Measurements from ENCODE around the gene GCLC. TPM values are rescaled to one million over a fixed set of nuclear protein-coding genes. Genes with fewer than 3 reads are reported as not detected.

GCLC gene
- total RNA-seq, 1 donor from 2014 or later = 26.0 TPM

DNA sequence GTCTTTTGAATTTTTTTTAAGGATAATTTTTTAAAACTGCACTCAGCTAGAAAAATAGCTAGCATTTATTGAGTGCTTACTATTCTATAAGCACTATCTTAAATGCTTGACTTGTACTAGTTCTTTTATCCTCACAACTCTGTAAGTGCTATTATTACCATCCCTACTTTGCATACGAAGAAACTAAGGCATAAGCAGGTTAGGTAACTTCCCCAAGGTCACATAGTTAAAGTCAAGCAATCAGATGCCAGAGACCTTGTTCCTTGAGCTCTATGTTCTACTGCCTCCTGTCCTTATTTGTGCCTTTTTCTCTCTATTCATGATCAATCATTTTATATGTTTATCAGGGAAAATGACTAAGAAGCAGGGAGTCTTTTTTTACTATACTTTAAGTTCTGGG is 65.0 kb downstream of the GCLC start:
- no peak overlapping the region for H3K27ac Mint-ChIP-seq

DNA sequence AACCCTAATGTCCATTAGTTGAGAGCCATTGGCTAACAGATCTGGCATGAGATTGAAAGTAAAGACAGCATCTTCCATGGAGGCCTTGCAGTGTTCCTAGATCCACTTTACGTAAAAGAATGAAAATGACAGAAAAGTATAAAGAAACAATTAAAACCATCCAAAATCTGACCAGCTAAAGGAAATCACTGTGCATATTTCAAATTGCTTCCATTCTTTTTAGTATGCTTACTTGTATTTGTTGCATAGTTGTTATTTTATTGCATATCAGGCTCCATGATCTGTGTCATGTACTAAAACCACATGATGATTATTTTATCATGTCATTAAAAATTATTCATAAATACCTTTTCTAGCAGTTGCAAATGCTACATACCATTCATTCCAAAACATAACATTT is 67.9 kb downstream of the GCLC start:
- no peak for DNase-seq (ENCODE audit: low spot score)
- Mint-ChIP-seq H3K4me1 (no peaks in the 10 kb centered on the region), H3K36me3 (no peaks in the 10 kb centered on the region), H3K9me3 (no peaks in the 10 kb centered on the region), H3K27me3 (ENCODE audit: insufficient read depth, low read depth) (no peaks in the 10 kb centered on the region), H3K4me3 (no peak overlapping the region), H3K27ac (no peak overlapping the region)
- TF ChIP-seq EZH2 (IDR thresholded peaks at IDR 0.05) (no peak), EZH2phosphoT487 (IDR thresholded peaks at IDR 0.05) (no peak)
- TF ChIP-seq, protein P1, sequence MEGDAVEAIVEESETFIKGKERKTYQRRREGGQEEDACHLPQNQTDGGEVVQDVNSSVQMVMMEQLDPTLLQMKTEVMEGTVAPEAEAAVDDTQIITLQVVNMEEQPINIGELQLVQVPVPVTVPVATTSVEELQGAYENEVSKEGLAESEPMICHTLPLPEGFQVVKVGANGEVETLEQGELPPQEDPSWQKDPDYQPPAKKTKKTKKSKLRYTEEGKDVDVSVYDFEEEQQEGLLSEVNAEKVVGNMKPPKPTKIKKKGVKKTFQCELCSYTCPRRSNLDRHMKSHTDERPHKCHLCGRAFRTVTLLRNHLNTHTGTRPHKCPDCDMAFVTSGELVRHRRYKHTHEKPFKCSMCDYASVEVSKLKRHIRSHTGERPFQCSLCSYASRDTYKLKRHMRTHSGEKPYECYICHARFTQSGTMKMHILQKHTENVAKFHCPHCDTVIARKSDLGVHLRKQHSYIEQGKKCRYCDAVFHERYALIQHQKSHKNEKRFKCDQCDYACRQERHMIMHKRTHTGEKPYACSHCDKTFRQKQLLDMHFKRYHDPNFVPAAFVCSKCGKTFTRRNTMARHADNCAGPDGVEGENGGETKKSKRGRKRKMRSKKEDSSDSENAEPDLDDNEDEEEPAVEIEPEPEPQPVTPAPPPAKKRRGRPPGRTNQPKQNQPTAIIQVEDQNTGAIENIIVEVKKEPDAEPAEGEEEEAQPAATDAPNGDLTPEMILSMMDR (IDR thresholded peaks at IDR 0.05) = no peak
- Histone ChIP-seq H3K36me3 (no peaks in the 10 kb centered on the region), H3K9me3 (ENCODE audit: low read depth) (no peaks in the 10 kb centered on the region), H3K9ac (no peak overlapping the region), H3K4me1 (no peaks in the 10 kb centered on the region), H4K20me1 (ENCODE audit: low read depth) (no peaks in the 10 kb centered on the region), H3K27ac (no peak overlapping the region), H3K4me3 (no peak overlapping the region), H3K27me3 (no peaks in the 10 kb centered on the region), H3F3A (ENCODE audit: low read depth) (no peaks in the 10 kb centered on the region), H2AFZ (replicated peaks) (no peak overlapping the region), H3K79me2 (ENCODE audit: low read depth) (no peaks in the 10 kb centered on the region), H3K4me2 (no peak overlapping the region)

More for the DNA sequence above, 65.0 kb downstream of the GCLC start:
- H3K4me3 Mint-ChIP-seq = no peak overlapping the region
- H3K4me1 ChIP-seq = no peaks in the 10 kb centered on the region
- no peak overlapping the region for H3K27ac ChIP-seq
- no peak overlapping the region for H3K9ac ChIP-seq
- no peaks in the 10 kb centered on the region for H3K9me3 Mint-ChIP-seq
- no peaks in the 10 kb centered on the region for H4K20me1 ChIP-seq (ENCODE audit: low read depth)
- no peaks in the 10 kb centered on the region for H3F3A ChIP-seq (ENCODE audit: low read depth)
- no peaks in the 10 kb centered on the region for H3K36me3 ChIP-seq
- H3K36me3 Mint-ChIP-seq = no peaks in the 10 kb centered on the region
- no peak overlapping the region for H3K4me3 ChIP-seq
- no peak for DNase-seq (ENCODE audit: low spot score)
- no peaks in the 10 kb centered on the region for H3K79me2 ChIP-seq (ENCODE audit: low read depth)
- no peak overlapping the region for H2AFZ ChIP-seq (replicated peaks)
- peaks cover 2% of the 10 kb centered on the region for H3K27me3 Mint-ChIP-seq (ENCODE audit: insufficient read depth, low read depth)
- no peaks in the 10 kb centered on the region for H3K4me1 Mint-ChIP-seq
- H3K9me3 ChIP-seq (ENCODE audit: low read depth) = no peaks in the 10 kb centered on the region
- H3K27me3 ChIP-seq = no peaks in the 10 kb centered on the region
- no peak overlapping the region for H3K4me2 ChIP-seq
- TF ChIP-seq EZH2phosphoT487 (IDR thresholded peaks at IDR 0.05) = no peak
- no peak for TF ChIP-seq EZH2 (IDR thresholded peaks at IDR 0.05)
- TF ChIP-seq, protein P1 (IDR thresholded peaks at IDR 0.05) = no peak

DNA sequence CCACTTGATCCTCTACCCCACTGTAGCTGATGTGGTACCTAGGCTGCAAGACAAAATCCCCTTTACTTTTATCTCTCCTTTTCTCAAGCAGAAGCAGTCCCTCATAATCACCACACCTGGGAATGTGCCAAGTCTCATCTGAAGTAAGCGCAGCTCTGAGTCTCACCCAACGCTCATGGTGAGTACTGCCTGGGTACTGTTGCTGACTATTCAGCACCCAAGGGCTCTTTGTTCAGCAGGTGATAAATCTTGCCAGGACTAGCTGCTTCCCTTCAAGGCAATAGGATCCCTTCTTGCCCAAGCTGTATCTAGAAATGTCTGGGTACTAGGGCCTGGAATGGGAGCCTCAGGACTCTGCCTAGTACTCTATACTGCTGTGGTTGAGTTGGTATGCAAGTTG is 70.9 kb downstream of the GCLC start:
- Histone ChIP-seq H3K9ac (no peak overlapping the region), H3F3A (ENCODE audit: low read depth) (no peaks in the 10 kb centered on the region), H3K4me3 (no peak overlapping the region), H3K4me2 (no peak overlapping the region), H3K27me3 (no peaks in the 10 kb centered on the region), H2AFZ (replicated peaks) (no peak overlapping the region), H3K79me2 (ENCODE audit: low read depth) (no peaks in the 10 kb centered on the region), H3K27ac (no peak overlapping the region), H4K20me1 (ENCODE audit: low read depth) (no peaks in the 10 kb centered on the region), H3K9me3 (ENCODE audit: low read depth) (no peaks in the 10 kb centered on the region), H3K4me1 (no peaks in the 10 kb centered on the region), H3K36me3 (no peaks in the 10 kb centered on the region)
- no peaks in the 10 kb centered on the region for H3K36me3 Mint-ChIP-seq
- no peak overlapping the region for H3K4me3 Mint-ChIP-seq
- H3K27ac Mint-ChIP-seq = no peak overlapping the region
- H3K27me3 Mint-ChIP-seq (ENCODE audit: insufficient read depth, low read depth) = no peaks in the 10 kb centered on the region
- TF ChIP-seq, protein P1 (IDR thresholded peaks at IDR 0.05) = no peak
- TF ChIP-seq EZH2phosphoT487 (IDR thresholded peaks at IDR 0.05) = no peak
- no peak for TF ChIP-seq EZH2 (IDR thresholded peaks at IDR 0.05)
- no peak for DNase-seq (ENCODE audit: low spot score)
- no peaks in the 10 kb centered on the region for H3K4me1 Mint-ChIP-seq
- no peaks in the 10 kb centered on the region for H3K9me3 Mint-ChIP-seq

All from neural progenitor cell (in vitro differentiated cells).